HFF-Myc (cell line): ENCODE results near the gene CCDC174.

Source experiments
- DNase-seq: peaks from one replicate; pipeline ENCODE4 v3.0.0-alpha.2; 2011; ENCODE audit warnings: low read depth; ENCODE audit errors: extremely low read depth
- H3K4me3 ChIP-seq: replicated peaks from 2 replicates; pipeline ENCODE4 v1.5.1; 2011; ENCODE audit warnings: low read depth, mild to moderate bottlenecking, control low read depth, low read length
- TF ChIP-seq, protein P1 (sequence below): IDR thresholded peaks from 2 replicates; pipeline ENCODE4 v1.5.1; 2012; ENCODE audit warnings: mild to moderate bottlenecking, low read depth, low read length, control low read depth; ENCODE audit errors: missing control alignments

Gene CCDC174

DNA sequence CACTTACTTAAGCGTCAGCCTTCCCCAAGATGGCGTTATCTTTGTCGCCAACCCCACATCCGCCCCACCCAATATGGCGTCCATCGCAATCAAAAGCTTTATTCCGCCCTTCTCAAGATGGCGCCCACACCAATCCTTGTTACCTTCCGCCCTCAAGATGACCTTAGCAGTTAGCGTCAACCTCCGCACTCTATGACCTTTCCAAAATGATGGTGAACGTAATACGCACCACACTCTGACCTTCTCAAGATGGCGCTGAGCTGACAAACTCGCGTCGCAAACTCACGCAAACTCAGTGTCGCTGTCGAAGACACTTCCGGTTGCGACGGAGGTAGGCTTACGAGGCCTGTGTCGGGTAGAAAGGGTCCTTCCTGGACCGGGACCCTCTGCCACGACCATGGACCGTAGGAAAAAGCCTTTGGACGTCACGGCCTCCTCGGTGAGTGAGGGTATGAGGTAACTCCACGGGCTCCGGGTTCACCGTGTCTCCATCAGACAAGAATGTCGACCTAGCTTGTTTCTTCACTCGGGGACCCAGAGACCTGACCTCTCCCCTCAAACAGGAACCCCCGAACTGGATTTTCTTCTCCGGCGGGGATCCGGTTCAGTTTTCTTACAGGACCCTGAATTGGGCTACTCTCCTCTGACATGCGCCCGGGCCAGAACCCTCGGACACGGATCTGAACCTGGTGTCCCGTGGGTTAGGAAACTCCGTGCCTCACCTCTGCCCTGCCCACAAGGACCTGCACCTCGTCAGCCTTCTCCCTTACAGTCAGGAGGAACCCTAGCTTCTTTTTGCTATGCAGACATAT is at the start of gene CCDC174:
Gene CCDC174 (plus strand): TSS at position 323 of the 812 bp plus-strand sequence. CDS start 75 bp downstream, at position 398.
- peak within 1 kb of the TSS; percentile 87 for H3K4me3 ChIP-seq
- TF ChIP-seq, protein P1, sequence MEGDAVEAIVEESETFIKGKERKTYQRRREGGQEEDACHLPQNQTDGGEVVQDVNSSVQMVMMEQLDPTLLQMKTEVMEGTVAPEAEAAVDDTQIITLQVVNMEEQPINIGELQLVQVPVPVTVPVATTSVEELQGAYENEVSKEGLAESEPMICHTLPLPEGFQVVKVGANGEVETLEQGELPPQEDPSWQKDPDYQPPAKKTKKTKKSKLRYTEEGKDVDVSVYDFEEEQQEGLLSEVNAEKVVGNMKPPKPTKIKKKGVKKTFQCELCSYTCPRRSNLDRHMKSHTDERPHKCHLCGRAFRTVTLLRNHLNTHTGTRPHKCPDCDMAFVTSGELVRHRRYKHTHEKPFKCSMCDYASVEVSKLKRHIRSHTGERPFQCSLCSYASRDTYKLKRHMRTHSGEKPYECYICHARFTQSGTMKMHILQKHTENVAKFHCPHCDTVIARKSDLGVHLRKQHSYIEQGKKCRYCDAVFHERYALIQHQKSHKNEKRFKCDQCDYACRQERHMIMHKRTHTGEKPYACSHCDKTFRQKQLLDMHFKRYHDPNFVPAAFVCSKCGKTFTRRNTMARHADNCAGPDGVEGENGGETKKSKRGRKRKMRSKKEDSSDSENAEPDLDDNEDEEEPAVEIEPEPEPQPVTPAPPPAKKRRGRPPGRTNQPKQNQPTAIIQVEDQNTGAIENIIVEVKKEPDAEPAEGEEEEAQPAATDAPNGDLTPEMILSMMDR: no peak
- DNase-seq: peak; percentile 100

DNA sequence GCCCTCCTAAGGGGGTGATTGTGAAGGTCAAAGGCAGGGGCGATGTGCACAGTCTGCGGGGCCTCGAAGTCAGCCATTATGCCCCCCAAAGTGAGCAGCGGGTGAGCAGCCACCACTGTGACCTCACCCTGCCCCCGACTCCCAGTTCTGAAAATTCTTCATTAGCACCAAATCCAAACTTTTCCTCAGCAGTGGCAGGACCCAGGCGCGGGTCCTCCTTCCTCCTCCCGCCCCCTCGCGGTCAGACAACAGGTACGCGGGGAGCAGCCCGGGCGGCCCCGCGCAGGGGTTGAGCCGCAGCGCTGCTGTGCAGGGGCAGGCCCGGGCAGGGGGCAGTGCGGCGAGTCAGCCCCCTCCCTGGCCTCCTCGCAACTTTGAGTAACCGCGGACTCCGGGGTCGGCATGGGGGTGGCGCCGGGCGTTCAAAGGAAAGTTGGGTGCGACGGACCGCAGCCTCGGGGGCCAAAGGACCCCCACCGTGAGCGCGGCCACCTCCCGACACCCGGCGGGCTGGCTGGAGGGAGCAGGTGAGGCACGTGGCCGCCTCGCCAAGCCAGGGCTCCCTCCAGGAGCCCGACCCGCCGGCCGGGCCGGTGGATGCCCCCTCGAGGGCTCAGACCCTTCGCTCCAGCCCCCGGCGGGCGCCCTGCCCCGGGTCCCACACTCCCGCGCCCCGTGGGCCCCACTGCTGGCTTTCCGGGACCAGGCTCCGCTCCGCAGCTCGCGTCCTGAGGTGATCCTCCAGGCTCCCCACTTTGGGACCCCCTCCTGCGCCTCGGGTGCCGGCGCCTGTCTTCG is 49.4 kb upstream of the CCDC174 start:
- TF ChIP-seq, protein P1: peak; percentile 35
- no peak for DNase-seq
- no peak overlapping the region for H3K4me3 ChIP-seq

DNA sequence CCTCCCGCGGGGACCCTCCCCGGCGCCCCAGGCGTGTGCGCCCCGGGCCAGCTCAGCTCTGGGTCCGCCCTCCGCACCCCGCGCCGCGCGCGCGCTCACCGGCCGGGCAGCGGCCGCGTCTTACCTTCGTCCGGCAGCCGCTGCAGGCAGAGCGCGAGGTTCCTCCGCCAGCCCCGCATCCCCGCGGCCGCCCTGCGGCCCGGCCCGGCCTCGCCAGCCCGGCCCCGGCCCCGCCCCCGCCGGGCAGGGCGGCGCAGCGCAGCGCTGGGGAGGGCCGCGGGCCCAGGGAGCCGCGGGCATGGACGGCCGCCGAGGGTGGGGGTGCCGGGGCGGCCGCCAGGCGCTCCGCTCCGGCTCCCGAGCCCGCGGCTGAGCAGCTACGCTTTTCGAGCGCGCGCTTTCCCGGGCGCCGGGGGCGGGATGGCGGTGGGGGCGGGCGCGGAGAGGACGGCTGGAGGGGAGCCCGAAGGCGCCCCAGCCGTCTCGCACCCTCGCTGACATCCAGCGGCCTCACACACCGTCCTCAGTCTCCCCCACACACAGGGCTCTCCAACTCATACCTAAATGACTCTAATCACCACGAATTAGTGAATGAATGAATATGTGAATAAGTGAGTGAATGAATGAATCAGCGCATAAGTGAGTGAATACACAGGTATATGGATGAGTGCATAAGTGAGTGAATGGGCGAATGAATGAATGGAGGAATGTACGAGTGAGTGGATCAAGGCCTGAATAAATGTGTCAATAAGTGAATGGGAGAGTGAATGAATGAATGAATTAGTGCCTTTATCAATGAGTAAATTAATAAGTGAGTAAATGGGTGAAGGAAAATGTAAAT is 48.5 kb upstream of the CCDC174 start:
- H3K4me3 ChIP-seq: no peak overlapping the region
- DNase-seq: no peak
- TF ChIP-seq, protein P1: no peak

GRCh38 chr3:14605067-14605466 is 46.5 kb upstream of the CCDC174 start:
- H3K4me3 ChIP-seq: no peak overlapping the region
- DNase-seq: no peak
- TF ChIP-seq, protein P1: no peak

GRCh38 chr3:14605744-14606143 is 45.8 kb upstream of the CCDC174 start:
- TF ChIP-seq, protein P1: no peak
- no peak overlapping the region for H3K4me3 ChIP-seq
- DNase-seq: no peak

GRCh38 chr3:14606669-14607339 is 44.8 kb upstream of the CCDC174 start:
- TF ChIP-seq, protein P1: no peak
- no peak for DNase-seq
- no peak overlapping the region for H3K4me3 ChIP-seq
